Measurements from ENCODE around the gene MON1B. TPM values are rescaled to one million over a fixed set of nuclear protein-coding genes. Genes with fewer than 3 reads are reported as not detected.

MON1B gene
- total RNA-seq = 6.0 and 7.2 TPM in 2 replicates

DNA sequence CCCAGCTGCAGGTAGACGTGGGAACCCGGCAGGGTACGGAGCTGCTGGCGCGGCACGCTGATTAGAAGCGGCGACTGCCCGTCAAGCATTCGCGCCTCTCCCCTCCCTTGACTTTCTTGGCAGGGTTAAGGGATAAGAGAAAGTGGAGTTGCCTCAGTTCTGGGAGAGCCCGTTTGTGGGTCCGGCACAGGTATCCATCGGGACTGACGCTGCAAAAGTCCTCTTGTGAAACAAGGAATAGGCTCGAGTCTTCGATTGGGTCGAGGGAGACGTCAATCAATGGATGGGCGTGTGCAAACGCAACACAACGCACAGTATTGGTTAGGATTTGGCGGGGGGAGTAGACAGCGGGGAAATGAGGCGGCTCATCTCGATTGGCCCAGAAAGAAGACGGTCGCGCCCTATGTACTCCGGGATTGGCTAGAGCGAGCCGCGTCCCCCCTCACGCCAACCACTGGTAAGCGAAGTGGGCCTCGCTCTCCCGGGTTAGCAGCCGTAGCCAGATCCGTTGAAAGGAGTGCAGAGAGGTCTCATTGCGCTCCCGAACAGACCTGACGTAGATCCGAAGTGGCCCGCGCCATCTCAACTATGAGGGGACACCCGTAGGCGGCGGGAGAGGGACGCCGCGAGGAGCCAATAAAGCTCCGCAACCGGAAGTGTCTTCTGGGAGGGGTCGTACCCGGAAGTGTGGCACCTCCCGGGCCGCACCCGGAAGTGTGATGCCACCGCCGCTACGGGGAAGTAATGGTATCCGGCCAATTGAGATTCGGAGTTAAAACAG, at the start of gene MON1B:
Gene MON1B (plus strand): TSS at position 713 of the 781 bp plus-strand sequence. CDS start 296 bp downstream, outside the sequence.

DNA sequence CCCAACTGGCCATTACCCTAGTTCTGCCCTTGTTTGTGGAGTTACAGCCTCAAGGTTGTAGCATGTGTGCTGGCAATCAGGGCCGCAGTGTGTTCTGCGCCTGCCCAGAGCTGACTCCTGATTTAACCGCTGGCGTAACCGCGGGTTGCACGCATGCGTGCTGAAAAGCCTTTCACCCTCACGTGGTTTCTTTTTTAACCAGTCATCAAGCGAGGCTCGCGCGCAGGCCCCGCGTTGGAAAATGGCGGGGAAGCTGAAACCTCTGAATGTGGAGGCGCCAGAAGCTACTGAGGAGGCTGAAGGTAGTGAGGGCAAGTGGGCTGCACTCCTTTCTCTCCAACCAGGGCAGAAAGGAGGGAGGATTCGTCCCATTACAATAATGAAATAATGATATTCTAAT, 8.2 kb downstream of the MON1B start, which contains the start of gene SYCE1L:
Gene SYCE1L (plus strand): TSS at position 198 of the 400 bp plus-strand sequence. CDS start 44 bp downstream, at position 242.

Other genes starting within 250 kb of the MON1B start
- 0.43 and 2.2 TPM in 2 replicates for gene SYCE1L, start 8.2 kb downstream of the MON1B start, total RNA-seq
- gene ADAMTS18, start 243.8 kb downstream of the MON1B start, total RNA-seq = under 0.01 TPM in 1 of 2 replicates, not detected in the other